K562 (cell line): Measurements from ENCODE around the gene FBP1. TPM values are rescaled to one million over a fixed set of nuclear protein-coding genes. Genes with fewer than 3 reads are reported as not detected.

ENCODE experiments used
- ATAC-seq: fragments of 200-7000 bp; cut with Tn5 transposase; 3 replicates; pipeline ENCODE4 v1.9.1; 2020; ENCODE audit warnings: moderate library complexity
- BruUV-seq: library from RNA; stranded (reverse); fragments of 400-500 nt; replicated peaks from 2 replicates; lab custom pipeline; 2021; lab: Mats Ljungman, UMichigan
- CTCF ChIA-PET: fragments of 300-600 bp; formaldehyde crosslinking; extraction: SDS; loops from one replicate; lab custom pipeline; 2021; ENCODE audit warnings: low intra/inter-chr PET ratio; lab: Yijun Ruan, JAX
- POLR2A ChIA-PET: fragments of 300-600, 350-650 bp; sonication (Branson Sonifier 250); formaldehyde crosslinking; extraction: SDS; loops from one replicate; lab custom pipeline; 2021; ENCODE audit warnings: antibody characterized with exemption, inconsistent platforms; lab: Yijun Ruan, JAX
- DNase-seq, 4 experiments: peaks; one replicate each; pipeline versions ENCODE4 v3.0.0 to v3.0.0-alpha.2; 2011 to 2018; ENCODE audit warnings: low spot score in 3 of 4, mixed read lengths in 3 of 4; ENCODE audit errors: extremely low read depth in 1 of 4
- FAIRE-seq: peaks from 2 replicates; lab custom pipeline; 2011; peaks lifted over from hg19 to GRCh38; lab: Jason Lieb, UNC
- H2AFZ ChIP-seq: 2 replicates; pipeline ENCODE4 v1.6.0; 2011; ENCODE audit warnings: low read depth, low read length, control low read depth, inconsistent platforms
- H3K27ac ChIP-seq: fragments of 200-600 bp; 3 replicates; pipeline ENCODE4 v1.8.0; 2011; ENCODE audit warnings: low read depth, mild to moderate bottlenecking, control low read depth, inconsistent platforms, low read length, moderate library complexity, mixed read lengths; ENCODE audit errors: extremely low read depth
- H3K27me3 ChIP-seq, 2 experiments: fragments of 300-600 bp in 1 of 2; 2 replicates in 1 of 2; 3 replicates in 1 of 2; pipeline versions ENCODE4 v1.6.0 to v1.8.0; 2011; ENCODE audit warnings: inconsistent platforms in 2 of 2, low read length in 2 of 2, mild to moderate bottlenecking in 1 of 2, mixed read lengths in 1 of 2, moderate library complexity in 1 of 2; ENCODE audit not compliant: control insufficient read depth in 2 of 2, insufficient read depth in 2 of 2
- H3K36me3 ChIP-seq: fragments of 300-600 bp; 3 replicates; pipeline ENCODE4 v1.8.0; 2011; ENCODE audit warnings: mild to moderate bottlenecking, low read length, inconsistent platforms; ENCODE audit not compliant: control insufficient read depth, insufficient read depth
- H3K4me1 ChIP-seq, 2 experiments: fragments of 200-600 bp in 1 of 2; replicated peaks in 1 of 2; 2 replicates in 1 of 2; 3 replicates in 1 of 2; pipeline versions ENCODE4 v1.5.1 to v1.8.0; 2011; ENCODE audit warnings: inconsistent platforms in 2 of 2, low read length in 2 of 2, mild to moderate bottlenecking in 1 of 2, mixed read lengths in 1 of 2, moderate library complexity in 1 of 2; ENCODE audit not compliant: control insufficient read depth in 2 of 2, insufficient read depth in 2 of 2
- H3K4me2 ChIP-seq: 2 replicates; pipeline ENCODE4 v1.6.1; 2011; ENCODE audit warnings: low read length, control low read depth, inconsistent platforms, mixed read lengths; ENCODE audit not compliant: insufficient read depth
- H3K4me3 ChIP-seq: fragments of 200-600 bp; sonication (generic), shearing (Covaris generic); 2 replicates; pipeline ENCODE4 v1.5.1; 2016; ENCODE audit warnings: control low read depth, inconsistent platforms
- H3K79me2 ChIP-seq: fragments of 200-600 bp; 3 replicates; pipeline ENCODE4 v1.8.0; 2011; ENCODE audit warnings: low read length, inconsistent platforms; ENCODE audit not compliant: control insufficient read depth, insufficient read depth
- H3K9ac ChIP-seq, 2 experiments: 2 replicates each; pipeline versions ENCODE4 v1.6.0 to v1.6.1; 2011; ENCODE audit warnings: low read depth in 2 of 2, low read length in 2 of 2, control low read depth in 1 of 2, inconsistent platforms in 1 of 2, mild to moderate bottlenecking in 1 of 2, mixed read lengths in 1 of 2; ENCODE audit not compliant: insufficient read depth in 1 of 2
- H3K9me1 ChIP-seq: one replicate; pipeline ENCODE4 v1.6.0; 2011; ENCODE audit warnings: inconsistent platforms, mild to moderate bottlenecking, low read length, moderate library complexity; ENCODE audit not compliant: control insufficient read depth, insufficient read depth
- H3K9me3 ChIP-seq: replicated peaks from 2 replicates; pipeline ENCODE4 v1.5.1; 2011; ENCODE audit warnings: low read depth, low read length, inconsistent platforms; ENCODE audit not compliant: control insufficient read depth, insufficient read depth
- H4K20me1 ChIP-seq: replicated peaks from 2 replicates; pipeline ENCODE4 v1.6.1; 2011; ENCODE audit warnings: low read length, inconsistent platforms, mixed read lengths; ENCODE audit not compliant: control insufficient read depth, insufficient read depth
- CREM ChIP-seq: IDR thresholded peaks from 2 replicates; pipeline ENCODE4 v1.6.1; 2014; ENCODE audit warnings: antibody characterized with exemption, low read depth
- KLF16 ChIP-seq: IDR thresholded peaks from 2 replicates; pipeline ENCODE4 v1.6.1; 2016; ENCODE audit warnings: antibody characterized with exemption
- NR4A1 ChIP-seq, 2 experiments: fragments of 250-450 bp in 1 of 2; fragments of 450-650 bp in 1 of 2; sonication (Bioruptor Pico) in 1 of 2; IDR thresholded peaks; 2 replicates each; pipeline versions ENCODE4 v1.4.0 to v1.6.1; 2016 to 2020; ENCODE audit warnings: mild to moderate bottlenecking in 2 of 2, missing compliant biosample characterization in 1 of 2, missing genetic modification characterization in 1 of 2, moderate library complexity in 1 of 2
- TFE3 ChIP-seq: fragments of 450-650 bp; formaldehyde crosslinking; IDR thresholded peaks from 2 replicates; pipeline ENCODE4 v1.4.0; 2020; ENCODE audit warnings: mild to moderate bottlenecking, mixed read lengths
- ZFP36 ChIP-seq: fragments of 150-350 bp; IDR thresholded peaks from 2 replicates; pipeline ENCODE4 v1.6.1; 2018; ENCODE audit warnings: low read length, low read depth; ENCODE audit not compliant: partially characterized antibody
- ZKSCAN8 ChIP-seq: fragments of 200-800 bp; sonication (Bioruptor generic); IDR thresholded peaks from 2 replicates; pipeline ENCODE4 v1.6.1; 2016; ENCODE audit warnings: missing genetic modification characterization, missing compliant biosample characterization
- ZNF140 ChIP-seq: fragments of 250-450 bp; sonication (Bioruptor Pico); IDR thresholded peaks from 2 replicates; pipeline ENCODE4 v1.8.0; 2021; ENCODE audit warnings: moderate library complexity, mild to moderate bottlenecking, inconsistent platforms
- WGBS: fragments of 100-300 bp; shearing (Covaris generic); methylation state at CpG from one replicate; pipeline ENCODE4 v1.1.6; 2016; ENCODE audit warnings: low coverage, mixed read lengths; ENCODE audit not compliant: insufficient coverage; ENCODE audit errors: missing lambda C conversion rate; 5-methylcytosine and 5-hydroxymethylcytosine counted together
- in situ Hi-C: fragments of 300-500 bp; cut with MboI; formaldehyde crosslinking; loops from 4 replicates; pipeline ENCODE4 v1.15.0; 2018; ENCODE audit warnings: inconsistent platforms, mixed read lengths
- intact Hi-C: fragments of 100-400 bp; cut with micrococcal nuclease; formaldehyde crosslinking; loops from 2 replicates; pipeline ENCODE4 v1.14.2; 2022
- polyA plus RNA-seq, 8 experiments: library from polyadenylated mRNA; depleted of rRNA in 4 of 8; stranded (reverse) in 5 of 8; unstranded in 3 of 8; fragments of >200 nt; fragmentation: Nextera tagmentation in 2 of 8; fragmentation: Illumina TruSeq in 1 of 8; extraction: Ambion mirVana in 2 of 8; extraction: Trizol in 1 of 8; gene quantifications; 2 replicates each; pipeline versions ENCODE4 v1.2.1 to v1.2.3, GENCODE V29; 2011 to 2014; ENCODE audit warnings: inconsistent platforms in 1 of 8, missing spikeins in 1 of 8
- total RNA-seq, 7 experiments: library from RNA; depleted of rRNA in 6 of 7; stranded (reverse); fragments of >200 nt in 6 of 7; fragmentation: Illumina TruSeq in 2 of 7; extraction: Trizol in 2 of 7; gene quantifications; 2 replicates each; pipeline versions ENCODE4 v1.2.1 to v1.2.3, GENCODE V29; 2011 to 2021; ENCODE audit warnings: low replicate concordance in 1 of 7

FBP1 gene
- total and polyA plus RNA-seq, 9 of the 15 experiments (the other 6 are each of a cell fraction or from before 2014, with no cell fraction given), result 0.24 TPM; not detected in 8

DNA sequence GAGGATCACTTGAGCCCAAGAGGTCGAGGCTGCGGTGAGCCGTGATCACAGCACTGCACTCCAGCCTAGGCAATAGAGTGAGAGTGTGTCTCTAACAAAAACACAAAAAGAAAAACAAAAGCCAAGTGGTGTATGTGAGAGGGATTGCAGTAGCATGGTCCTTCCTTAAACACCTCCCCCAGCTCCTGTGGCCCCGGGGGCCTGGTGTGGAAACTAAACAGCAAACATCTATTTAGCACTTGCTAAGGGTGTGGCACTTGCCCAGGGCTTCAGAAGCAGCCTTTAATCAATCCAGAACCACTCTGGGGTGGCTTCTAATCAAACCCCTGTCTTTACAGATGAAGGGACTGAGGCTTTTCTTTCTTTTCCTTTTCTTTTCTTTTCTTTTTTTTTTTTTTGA, 4.4 kb upstream of the FBP1 start:
- in situ Hi-C loops, result no loop called here
- Histone ChIP-seq H3K4me1 (peaks cover 0 to 12% of the 10 kb centered on the region in 2 experiments; a peak in 2 of 5 replicates), H3K9me1 (no peaks in the 10 kb centered on the region), H3K4me3 (no peak overlapping the region), H3K27ac (no peak overlapping the region), H3K79me2 (no peaks in the 10 kb centered on the region), H3K9me3 (no peaks in the 10 kb centered on the region), H3K4me2 (no peak overlapping the region), H3K9ac (no peak overlapping the region), H3K36me3 (no peaks in the 10 kb centered on the region), H3K27me3 (peaks cover 61 to 85% of the 10 kb centered on the region in 2 experiments), H2AFZ (no peak overlapping the region), H4K20me1 (no peaks in the 10 kb centered on the region; the same call in none of the 2 replicates)
- WGBS, result 4% methylated on average over 4 of the region's 4 CpGs
- CTCF ChIA-PET, result no interaction called here
- TF ChIP-seq ZKSCAN8 (CRISPR knock-in tag) (no peak), ZNF140 (no peak), TFE3 (CRISPR knock-in tag) (no peak), NR4A1 (CRISPR knock-in tag; IDR thresholded peaks at IDR 0.05) (no peak), NR4A1 (tag; IDR thresholded peaks at IDR 0.05) (no peak), KLF16 (no peak), ZFP36 (no peak), CREM (no peak)
- no peak for FAIRE-seq
- BruUV-seq, result no TSS peak
- intact Hi-C loops, result no loop called here
- DNase-seq, result no peak
- no peak for ATAC-seq
- POLR2A ChIA-PET, result no interaction called here
